Bone marrow (tissue), 2 donors: ENCODE measurements around the gene ELAVL1.

ENCODE experiments used
- DNase-seq, 2 donors: peaks; one replicate each; lab custom pipeline; 2025; lab: John Stamatoyannopoulos, UW

The ELAVL1 gene

GRCh38 chr19:8021374-8021773 lies 15.9 kb upstream of the ELAVL1 start:
- no peak for DNase-seq

DNA sequence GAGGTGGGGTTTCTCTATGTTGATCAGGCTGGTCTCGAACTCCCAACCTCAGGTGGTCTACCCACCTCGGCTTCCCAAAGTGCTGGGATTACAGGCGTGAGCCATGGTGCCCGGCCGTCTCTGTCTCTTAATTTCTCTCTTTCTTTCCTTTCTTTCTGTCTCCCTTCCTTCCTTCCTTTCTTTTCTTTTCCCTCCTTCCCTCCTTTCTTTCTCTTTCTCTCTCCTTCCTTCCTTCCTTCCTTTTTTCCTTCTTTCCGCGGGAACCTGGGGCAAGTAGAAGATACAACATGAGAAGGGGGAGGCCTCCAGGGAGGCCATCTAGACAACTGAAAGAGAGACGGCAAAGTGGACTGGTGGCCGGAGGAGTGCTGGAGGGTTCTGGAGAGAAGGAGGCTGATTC lies 15.2 kb upstream of the ELAVL1 start:
- DNase-seq, result no peak

DNA sequence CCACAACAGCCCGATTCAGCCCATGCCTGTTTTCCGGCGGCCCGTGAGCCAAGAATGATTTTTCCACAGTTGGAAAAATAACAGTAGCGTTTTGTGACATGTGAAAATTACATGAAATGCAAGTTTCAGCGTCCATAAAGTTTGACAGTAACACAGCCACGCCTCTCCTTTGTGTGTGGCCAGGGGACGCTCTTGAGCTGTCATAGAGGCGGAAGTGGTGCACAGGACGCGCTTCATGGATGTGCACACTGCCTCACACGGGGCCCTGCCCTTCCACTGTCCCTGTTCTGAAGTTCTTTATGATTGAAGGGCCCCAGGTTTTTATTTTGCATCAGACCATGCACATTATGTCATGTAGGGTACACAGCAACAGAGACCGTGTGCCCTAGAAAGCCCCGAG lies 12.4 kb upstream of the ELAVL1 start:
- no peak for DNase-seq

DNA sequence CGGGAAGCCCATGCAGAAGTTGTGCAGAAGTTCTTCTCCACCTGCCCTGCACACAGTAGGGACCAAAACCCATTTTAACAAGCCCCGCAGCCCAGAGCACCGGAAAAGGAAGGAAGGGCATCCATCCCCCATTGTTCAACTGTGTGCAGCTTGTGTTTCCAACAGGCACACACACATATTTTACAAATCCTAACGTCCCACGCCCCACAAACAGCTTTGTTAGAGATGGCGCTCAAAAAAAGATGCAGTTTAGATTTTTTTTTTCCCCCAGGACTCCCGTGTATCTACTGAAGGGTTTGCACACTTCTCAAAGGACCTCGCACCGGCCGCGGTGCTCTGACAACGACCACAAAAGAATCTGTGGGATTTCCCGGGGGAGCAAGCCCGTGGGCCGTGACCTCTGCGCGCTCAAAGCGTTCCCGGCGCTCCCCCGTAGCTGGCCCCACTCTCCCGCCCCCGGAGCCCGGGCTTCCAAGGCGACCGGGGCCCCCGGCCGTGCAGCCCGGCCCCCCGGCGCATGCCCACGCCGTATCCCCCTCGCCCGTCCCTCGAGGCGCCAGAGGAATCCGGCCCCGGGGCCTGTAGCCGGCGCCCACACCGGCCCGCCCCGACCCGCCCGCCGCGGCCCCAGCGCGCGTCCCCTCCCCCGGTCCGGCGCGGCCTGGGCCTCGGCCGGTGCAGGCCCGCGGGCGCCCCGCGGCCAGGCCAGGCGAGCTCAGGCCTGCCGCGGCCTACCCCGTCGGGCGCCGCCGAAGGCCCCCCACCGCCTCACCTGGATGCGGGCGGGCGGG lies 523 bp downstream of the ELAVL1 start:
- no peak for DNase-seq

- no peak for DNase-seq
Observed at GRCh38 chr19:8004001-8004400, 1.4 kb downstream of the ELAVL1 start.

GRCh38 chr19:8001995-8002849 lies 3.2 kb downstream of the ELAVL1 start:
- DNase-seq, result peak; percentile 57 to 64

DNA sequence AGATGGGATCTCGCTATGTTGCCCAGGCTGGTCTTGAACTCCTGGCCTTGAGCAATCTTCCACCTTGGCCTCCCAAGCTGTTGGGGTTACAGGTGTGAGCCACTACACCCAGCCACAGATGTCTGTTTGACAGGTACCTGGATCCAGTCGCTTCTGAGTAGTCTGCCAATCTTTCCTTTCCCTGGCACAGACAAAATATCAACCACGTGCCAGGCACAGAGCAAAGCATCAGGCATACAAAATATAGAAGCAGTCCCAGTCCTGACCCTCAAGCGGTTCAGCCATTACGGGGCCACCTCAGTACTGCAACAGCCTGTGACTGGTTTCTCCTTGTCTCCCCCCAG lies 3.8 kb downstream of the ELAVL1 start:
- DNase-seq, result no peak

DNA sequence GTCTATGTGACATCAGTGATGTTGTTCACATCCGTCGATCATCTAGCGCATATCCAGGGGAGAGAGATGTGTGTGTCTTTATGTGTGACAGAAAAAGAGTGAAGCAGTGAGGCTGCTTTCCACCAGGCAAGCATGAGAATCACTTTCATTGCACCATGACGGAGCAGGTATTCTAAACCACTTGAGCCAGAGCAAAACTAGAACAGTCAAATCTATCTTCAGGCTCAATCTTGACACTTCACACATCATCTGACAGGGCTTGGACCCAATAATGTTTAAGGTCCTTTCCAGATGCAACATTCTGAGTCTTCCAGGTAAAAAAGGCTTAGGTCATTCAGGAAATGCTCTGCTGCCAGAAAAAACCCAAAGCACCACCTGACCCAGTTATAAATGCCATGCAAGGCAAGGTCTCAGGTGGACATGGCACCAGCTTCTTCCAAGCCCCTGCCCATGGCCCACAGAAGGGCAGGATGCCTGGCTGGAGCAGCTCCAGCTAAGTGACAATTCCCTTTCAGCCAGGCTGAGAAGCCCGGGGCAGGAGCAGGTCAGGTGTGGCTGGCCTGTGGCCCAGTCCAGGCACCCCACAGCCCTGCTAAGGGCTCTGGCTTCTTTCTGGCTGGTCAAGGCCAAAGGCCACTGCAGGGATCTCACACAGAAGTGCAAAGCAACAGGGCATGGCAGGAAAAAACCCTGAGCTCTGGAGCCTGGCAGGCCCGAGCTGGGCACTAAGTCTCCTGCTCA lies 5.0 kb downstream of the ELAVL1 start:
- no peak for DNase-seq

- DNase-seq, result no peak
Observed at GRCh38 chr19:7999376-7999775, 6.1 kb downstream of the ELAVL1 start.

DNA sequence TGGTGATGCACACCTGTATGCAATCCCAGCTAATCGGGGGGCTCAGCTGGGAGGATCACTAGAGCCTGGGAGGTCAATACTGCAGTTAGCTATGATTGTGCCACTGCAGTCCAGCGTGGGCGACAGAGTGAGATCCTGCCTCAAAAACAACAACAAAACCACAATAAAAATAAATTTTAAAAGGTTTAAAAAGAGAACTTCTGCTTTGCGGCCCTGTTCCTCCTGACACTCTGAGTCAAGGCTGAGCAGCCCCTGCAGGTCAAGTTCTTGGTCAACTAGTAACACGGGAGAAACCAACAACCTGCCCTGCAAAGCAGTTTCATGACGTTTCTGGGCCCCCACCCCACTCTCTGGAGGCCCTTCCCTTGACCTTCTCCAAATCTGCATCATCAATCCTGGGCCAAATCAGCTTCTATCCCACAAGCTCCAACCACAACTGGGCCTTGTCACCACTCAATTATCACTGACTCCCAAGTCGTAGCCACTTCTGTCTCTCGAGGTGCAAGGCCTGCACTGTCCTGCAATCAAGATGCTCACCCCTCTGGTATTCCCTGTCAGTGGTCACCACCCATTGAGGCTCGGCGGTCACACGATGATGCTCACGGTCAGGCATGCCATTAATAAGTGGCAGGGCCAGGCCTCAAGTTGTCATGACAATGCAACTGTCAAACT lies 7.5 kb downstream of the ELAVL1 start:
- no peak for DNase-seq

DNA sequence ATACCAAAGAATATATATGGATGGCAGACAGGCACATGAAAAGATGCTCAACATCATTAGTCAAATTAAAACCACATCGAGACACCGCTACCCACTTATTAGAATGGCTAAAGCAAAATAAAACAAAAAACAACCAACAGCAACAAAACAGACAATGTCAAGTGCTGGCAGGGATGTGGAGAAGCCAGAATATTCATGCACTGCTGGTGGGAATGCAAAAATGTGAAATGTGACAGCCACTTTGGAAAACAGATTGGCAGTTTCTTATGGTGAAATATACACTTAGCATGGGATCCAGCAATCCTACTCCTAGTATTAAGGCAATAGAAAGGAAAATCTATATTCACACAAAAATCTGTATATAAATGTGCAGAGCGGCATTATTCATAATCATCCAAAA lies 8.6 kb downstream of the ELAVL1 start:
- DNase-seq, result no peak

DNA sequence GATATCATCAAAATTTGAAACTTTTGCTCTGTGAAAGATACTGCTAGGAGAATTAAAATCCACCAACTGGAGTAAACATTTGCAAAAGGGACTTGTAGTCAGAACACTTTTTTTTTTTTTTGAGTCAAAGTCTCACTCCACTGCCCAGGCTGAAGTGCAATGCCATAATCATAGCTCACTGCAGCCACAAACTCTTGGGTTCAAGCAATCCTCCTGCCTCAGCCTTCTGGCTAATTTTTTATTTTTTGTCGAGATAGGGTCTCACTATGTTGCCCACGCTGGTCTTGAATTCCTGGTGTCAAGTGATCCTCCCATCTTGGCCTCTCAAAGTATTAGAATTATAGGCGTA lies 9.7 kb downstream of the ELAVL1 start:
- no peak for DNase-seq

DNA sequence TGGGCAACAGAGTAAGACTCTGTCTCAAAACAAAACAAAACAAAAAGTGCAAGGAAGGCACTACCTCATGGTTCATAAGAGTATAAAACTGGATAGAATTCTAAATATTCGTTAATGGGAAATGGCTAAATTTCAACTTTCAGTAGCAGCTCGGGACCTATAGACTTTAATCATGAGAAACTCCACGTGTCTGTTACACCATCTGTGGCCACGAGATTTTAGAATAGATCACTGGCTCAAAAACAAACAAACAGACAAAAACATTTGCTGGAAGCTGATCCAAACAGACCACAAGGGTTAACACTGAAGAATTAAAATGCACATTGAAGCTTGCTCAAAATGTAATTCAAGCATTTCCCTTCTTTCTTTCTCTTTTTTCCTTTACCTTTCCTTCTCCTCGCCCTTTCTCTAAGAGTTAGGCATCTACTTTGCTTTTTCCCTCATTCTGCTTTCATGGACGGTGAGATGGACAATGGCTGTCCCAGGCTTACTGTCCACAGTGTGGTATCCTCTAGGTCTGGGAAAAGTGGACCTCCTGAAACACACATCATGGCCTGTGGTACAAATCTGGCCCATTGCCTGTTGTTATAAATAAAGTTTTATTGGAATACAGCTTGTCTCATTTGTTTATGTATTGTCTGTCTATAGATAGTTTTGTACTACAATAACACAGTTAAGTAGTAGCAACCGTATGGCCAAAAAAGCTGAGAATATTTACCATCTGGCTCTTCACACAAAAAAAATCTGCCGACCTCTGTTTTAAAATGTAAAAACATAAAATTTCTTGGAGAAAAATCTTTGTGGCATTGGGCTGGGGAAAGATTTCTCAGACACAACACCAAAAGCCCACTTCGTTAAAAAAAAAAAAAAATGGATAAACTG lies 10.3 kb downstream of the ELAVL1 start:
- DNase-seq, result no peak

- no peak for DNase-seq
Observed at GRCh38 chr19:7994114-7994513, 11.3 kb downstream of the ELAVL1 start.

DNA sequence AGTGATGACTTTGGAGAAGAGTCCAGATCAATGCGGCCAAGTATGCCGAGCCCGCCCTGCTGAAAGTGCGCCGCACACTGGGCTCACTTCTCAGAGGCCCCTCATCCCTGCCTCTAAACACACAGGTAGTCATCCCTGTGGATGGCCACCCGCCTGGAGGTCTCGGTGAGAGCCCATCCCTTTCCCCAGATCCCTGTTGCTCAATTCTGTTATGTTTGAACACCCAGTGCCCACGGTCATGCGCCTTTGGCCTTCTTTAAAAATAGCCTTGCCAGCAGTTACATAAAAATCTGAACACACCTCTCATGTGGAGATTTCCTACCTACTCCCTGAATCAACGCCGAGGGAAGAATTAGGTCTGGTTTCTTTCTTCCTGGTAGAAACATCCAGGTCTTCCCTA lies 11.9 kb downstream of the ELAVL1 start:
- DNase-seq, result no peak

DNA sequence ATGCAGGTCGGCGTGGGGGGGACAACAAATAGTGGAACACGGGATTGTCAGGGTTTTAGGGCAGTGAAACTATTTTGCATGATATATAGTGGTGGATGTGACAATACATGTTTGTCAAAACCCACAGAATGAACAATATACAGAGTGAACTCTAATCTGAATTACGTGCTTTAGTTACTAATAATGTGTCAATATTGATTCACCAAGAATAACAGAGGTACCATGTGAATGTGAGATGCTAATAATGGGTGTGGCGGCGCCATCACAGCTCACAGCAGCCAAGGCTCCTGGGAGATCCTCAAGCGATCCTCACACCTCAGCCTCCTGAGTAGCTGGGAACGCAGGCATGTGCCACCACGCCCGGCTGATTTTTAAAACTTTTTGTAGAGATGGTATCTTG lies 12.9 kb downstream of the ELAVL1 start:
- no peak for DNase-seq

- no peak for DNase-seq
Observed at GRCh38 chr19:7989071-7989575, 16.3 kb downstream of the ELAVL1 start.

- no peak for DNase-seq
Observed at GRCh38 chr19:7988307-7988706, 17.1 kb downstream of the ELAVL1 start.

- DNase-seq, result no peak
Observed at GRCh38 chr19:7987114-7987768, 18.2 kb downstream of the ELAVL1 start.

- no peak for DNase-seq
Observed at GRCh38 chr19:7986321-7987113, 18.9 kb downstream of the ELAVL1 start.
